Brain pericyte (primary cell): ENCODE measurements around the gene MET.
"Not testable (repeated sequence)": the region's sequence is repeated elsewhere in the genome, so short reads cannot be mapped to it uniquely, and the experiment has no call there.

ENCODE experiments used
- DNase-seq: peaks from one replicate; pipeline ENCODE4 v3.0.0-alpha.2; 2012; ENCODE audit warnings: low read depth, low spot score

The MET gene

DNA sequence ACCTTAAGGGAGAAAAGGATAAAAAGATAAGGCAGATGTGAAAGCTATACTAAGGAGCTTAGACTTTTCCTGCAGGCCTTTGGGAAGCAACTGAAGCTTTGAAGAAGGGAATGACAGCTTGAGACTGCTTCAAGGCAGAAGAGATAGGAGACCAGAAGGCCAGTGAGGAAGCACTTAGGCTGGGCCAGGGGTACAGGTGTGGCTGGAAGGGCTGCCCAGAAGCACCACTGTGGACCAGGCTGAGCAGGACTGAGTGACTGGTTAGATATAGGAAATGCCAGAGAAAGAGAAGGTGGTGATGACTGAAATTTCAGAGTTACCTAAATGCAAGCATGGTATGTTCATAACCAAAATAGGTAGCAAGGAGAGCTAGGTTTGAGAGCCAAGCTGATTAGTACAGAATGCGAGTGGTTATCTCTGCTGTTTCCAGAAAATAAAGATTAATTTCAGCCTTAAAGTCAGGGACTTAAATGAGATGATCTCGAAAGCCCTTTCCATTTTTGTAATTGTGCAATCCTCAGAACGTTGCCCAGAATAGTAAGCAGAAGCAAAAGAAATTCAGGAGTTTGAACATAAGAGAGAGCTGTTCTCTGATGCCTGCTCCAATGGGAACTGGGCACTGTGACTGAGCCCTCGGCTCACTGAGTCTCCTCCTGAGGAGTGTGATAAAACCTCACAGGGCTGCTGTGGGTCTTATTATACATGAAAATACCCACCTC lies 54.9 kb downstream of the MET start:
- DNase-seq = no peak

DNA sequence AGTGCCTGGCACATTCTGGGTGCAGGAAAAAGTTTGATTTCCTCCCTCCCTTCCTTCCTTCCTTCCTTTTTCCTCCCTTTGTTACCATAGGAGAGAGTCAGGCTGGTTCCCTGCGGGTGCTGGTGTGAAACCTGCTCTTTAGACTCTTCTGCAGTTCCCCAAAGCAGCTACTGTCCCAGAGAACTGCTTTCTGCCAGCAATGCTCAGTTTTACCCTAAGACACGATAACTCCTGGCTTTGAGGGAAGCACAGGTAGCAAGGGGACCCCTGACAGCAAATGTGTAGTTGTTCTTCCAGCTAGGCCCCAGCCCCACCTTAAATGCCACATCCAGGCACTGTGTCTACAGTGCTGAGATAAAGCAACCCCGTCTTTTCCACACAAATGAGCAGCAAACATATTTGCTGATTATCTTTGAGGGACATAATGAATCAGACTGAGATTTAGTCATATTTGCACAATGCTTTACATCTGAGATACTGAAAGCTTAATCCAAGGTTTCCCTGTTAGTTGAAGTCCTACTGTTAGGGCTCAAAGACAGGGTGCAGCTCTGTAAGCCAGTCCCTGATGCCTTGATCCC lies 55.5 kb downstream of the MET start:
- no peak for DNase-seq

DNA sequence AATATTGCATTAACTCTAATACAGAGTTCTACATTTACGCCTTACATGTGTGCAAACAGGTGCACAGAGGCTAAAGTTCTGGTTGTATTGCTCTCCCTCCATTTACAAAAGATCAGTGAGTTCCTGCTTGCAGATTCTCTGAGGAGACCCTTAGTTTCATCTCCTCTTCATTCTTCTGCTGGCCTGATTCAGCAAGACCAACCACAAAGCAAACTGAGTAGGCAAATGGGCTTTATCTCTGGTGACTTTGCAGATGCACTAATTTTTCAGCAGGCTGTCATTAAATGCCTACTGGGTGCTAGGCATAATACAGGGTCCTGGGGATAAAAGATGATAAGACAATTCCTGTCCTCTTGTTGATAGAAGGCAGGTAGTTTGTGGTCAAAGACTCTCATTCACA lies 56.4 kb downstream of the MET start:
- no peak for DNase-seq

DNA sequence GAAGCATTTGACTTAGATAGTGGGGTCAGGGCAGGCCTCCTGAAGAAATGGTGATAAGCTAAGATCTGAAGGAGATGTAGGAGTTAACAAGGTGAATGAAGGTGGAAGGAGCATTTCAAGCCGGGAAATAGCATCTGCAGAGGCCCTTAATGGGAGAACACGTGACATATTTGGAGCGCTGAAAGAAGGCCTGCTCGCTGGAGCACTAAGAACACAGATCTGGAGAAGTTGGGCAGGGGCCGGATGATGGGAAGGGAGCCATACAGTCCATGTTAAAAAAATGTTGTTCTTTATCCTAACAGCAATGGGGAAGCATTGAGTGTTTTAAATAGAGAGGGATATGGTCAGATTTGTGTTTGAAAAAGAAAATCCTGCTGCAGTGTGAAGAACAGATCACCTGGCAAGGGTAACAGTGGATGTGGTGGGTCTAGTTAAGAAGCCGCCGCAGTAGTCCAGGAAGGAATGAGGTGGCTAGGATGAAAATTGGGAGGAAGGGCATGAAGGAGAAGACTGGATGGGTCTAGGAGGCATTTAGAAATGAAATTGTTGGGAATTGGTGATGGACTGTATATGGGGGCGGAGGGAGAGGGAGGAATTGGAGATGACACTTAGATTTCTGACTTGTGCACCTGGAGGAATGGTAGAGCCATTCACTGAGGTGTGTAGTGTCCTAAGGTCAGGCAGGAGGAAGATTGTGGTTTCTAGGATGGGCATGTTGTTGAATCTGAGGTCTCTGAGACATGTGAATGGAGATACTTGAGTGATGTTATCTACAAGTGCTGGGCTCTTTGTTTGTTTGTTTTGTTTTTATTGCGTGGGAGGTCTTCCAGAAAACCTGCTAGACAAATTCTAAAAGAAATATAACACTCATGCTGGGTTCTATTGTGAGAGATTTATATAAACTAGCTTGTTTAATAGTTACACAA lies 58.4 kb downstream of the MET start:
- no peak for DNase-seq

DNA sequence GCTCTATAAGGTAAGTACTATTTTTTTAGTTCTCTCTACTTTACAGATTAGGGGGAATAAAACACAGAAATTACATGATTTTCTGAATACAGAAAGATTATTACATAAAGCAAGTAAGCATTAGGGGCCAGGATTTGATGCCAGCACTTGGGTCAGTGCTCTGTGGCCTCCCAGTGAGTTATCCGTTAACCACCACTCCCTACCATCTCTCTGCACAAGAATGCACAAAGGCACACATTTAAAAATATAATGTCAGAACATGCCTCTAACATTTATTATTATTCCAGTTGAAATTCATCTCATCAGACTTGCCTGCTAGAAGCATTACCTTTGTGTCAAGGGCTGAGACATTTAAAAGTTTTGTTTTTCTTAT lies 59.0 kb downstream of the MET start:
- DNase-seq = no peak

DNA sequence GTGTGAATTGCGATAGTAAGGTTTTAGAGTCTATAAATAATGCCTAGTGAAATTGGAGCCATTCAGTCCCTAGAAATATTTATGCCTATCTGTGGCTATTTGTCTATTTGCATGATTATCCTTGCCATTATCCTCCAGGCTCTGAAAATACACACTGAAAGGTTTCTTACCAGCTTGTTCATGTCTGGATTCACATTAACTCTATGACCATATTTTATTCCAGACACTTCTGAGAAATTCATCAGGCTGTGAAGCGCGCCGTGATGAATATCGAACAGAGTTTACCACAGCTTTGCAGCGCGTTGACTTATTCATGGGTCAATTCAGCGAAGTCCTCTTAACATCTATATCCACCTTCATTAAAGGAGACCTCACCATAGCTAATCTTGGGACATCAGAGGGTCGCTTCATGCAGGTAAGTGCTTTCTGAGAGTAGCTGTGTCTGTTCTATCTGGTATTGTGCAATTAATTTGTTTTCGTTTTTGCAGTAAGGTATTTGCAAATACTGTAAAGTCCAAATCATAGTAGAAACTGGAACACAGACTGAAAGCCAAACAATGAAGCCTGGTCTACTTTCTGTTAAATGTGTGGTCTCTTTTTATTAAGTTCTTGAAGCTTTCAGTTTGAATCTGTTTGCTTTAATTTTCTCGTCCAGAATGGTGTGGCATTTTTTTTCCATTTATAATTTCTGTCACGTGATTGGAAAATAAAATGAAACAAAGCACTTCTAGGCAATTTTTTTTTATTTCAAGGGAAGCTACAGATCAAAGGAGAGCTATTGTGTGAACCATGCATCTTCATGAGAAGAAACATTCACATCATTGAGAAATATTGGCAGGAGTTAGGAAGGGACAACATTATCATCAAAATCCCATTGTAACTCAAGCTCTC lies 59.7 kb downstream of the MET start:
- no peak for DNase-seq

DNA sequence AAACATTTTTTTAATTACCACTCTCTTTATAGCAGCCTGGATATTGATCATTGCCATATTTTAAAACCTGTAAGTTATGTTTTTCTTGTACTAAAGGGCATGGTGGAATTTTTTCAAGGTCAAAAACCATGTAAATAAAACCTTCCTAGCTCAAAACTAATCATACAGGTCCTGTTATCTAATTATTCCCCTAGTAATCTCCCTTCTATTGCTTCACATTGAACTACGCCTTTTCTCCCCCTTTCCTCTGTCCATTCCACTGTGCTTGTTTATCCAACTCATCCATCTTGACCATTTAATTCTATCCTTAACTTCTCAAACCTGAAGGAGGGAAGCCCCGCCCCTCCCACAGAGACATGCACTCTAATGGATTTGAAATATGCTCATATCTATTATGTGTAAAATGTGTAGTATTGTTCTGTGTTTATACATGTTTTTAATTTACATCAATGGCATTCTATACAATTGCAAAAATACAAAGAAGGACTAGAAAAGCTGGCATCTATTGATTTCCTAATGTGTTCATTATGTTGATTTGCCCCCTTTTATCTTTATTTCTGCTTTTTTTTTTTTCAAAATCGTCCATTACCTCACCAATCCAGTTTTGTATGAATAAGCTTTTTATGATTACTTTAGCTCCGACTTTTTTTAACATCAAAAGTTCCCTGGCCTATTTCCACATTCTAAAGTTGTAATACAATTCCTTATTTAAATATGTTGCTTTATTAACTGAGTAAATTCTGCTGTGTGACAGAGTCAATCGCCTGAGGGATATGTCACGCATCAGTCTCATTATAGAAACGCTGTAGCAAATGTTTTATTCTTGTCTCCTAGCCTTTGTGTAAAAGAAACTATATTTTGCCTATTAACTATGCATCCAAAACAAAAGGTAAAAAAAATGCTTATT lies 61.0 kb downstream of the MET start:
- DNase-seq = no peak

DNA sequence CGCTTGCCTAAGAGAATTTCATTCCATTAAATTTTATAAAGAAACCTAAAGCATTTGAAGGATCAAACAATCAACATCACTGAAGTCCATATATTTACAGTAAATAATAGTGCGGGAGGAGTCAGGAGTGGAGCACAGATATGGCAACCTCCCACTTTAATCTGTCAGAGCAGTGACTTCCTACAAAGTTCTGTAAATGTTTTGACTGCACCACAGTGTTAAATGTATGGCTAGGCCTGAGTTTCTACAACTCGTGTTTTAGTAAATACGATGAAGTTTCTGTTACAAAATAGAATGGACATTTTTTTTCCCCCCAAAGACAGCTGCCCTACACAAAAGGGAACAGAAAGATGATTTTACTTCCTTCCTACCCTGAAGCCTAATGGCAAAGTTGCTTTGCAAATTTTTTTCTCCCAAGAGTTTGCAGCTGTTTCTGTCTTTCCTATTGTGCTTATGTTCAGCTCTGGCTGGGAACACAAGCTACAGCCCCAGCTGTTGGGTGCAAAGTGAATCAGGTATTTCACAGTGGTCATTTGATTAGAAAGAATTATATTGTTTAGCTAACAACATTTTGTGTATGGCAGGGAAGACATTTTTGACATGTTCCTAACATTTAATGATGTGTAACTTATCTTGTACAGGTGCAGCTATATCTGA lies 62.1 kb downstream of the MET start:
- no peak for DNase-seq

DNA sequence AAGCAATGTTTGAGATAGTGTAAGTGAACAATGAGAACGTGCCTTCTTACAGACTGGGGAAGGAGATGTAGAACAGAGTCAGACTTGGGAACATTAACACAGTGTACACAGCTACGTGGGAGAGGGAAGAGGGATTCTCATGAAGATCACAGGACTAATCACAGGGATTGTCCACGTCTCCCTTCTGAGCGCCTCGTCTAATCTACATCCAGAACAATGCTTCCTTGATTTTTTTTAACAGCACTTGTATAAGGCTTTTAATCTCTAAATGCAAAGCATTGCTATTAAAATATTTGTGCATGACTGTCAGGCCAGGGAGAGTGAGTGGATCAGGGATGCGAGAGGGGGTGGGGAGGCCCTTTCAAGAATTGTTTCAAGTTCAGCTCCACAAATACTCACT lies 62.7 kb downstream of the MET start:
- no peak for DNase-seq

DNA sequence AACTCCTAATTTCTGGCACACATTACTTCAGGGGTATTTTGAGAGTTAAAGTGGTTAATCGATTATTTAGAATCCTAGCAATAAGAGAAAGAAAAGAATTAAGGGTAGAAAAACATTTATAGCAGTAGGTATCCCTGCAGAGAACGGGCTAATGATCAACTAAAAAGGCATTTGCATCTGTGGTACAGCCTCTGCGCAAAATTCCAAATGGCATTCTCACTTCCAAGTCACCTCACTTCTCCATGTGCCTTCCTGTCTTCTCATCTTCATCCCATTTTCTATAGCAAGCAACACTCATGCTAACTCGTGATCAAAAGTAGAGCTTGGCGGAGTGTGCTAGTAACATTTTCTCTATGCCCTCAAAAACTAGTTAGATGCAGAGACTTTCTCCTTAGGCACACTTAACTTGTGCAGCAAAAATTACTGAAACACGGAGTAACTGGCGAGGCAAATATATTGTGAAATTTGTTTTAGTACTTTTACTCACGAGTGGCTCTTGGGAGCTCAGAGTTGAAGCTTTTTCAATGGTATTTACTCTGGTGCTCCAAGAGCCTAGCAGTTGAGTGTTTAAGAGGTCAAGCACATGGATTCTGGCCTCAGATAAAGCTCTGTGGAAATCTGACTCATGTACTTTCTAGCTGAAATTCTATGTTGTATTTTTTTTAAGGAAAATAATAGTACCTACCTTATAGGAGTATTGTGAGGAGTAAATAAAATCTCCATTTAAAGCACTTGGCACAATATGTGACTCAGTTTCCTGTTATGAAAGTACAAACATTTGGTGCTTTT lies 65.1 kb downstream of the MET start:
- DNase-seq = no peak

DNA sequence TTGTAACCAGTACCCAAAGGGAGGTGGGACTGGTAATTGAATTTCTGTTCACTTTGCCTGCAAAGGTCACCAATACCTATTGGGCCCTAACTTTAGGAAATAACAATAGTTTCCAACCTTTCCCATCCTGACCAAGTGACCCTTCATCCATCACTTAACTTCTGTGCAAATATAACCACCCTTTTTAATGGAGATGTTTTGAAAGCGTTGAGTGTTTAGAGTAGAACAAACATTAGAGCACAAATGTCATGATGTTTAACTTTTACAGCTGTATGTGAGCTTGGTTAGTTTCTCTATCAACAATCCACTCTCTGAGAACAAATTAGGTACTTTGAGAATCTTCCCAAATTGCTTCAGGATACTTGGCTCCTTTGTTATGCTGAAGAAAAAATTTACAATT lies 66.4 kb downstream of the MET start:
- DNase-seq = no peak

DNA sequence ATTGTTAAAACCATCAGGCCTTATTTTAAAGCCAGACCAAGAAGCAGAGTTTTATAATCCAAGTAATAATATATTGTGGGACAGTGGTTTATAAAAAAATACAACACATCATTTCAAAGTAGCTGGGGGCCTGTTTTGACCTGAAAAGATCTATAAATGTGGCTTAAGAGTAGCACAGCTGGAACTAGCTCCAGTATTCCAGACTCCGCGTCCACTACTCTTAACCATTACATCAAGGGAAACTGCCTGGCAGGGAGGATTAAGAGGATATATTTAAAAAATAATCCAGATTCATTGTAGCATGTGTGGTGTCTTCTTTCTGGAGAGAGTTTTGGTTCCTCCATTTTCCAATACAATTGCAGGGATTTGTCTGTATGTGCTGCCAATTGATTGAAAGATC lies 67.3 kb downstream of the MET start:
- no peak for DNase-seq

DNA sequence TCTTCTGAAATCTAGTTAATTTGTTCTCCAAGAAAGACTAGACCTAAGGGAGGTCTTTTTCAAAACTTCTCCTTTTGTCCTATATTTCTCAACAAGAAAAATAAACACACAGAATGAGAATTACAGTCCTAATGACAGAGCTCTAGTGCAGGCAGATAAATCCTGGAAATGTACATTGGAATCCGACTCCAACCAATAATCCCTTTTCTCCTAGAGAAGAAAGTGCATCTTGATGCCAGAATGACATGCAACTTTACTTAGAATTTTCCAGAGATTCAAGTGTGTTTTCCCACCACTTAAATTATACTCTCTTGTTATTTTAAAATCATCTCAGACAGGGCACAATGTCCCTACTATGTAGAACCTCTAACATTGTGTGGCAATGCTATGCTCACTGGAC lies 68.2 kb downstream of the MET start:
- no peak for DNase-seq

DNA sequence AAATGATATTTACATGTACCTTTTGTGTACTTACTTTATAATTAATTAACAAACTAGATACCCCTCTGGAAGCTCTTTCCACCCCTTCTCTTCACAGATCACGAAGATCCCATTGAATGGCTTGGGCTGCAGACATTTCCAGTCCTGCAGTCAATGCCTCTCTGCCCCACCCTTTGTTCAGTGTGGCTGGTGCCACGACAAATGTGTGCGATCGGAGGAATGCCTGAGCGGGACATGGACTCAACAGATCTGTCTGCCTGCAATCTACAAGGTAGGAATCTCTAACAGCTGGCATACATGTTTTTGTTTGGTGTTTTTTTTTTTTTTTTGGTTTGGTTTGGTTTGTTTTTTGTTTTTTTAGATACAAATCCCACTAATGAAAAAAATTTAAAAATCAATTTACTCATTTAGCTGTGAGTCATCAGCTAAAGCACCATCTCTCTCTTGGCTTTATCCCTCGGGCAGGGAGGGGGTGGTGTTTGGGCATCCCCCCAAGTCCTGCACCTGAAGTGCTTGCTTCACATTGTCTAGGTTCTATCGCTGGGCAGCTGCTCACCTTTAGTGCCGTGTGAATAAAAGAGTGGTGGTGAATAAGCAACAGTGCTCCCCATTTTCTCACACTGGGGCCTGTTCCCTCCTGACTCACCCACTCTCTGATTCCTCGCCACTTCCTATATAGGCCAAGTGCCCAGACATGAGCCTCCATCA lies 68.9 kb downstream of the MET start:
- no peak for DNase-seq

DNA sequence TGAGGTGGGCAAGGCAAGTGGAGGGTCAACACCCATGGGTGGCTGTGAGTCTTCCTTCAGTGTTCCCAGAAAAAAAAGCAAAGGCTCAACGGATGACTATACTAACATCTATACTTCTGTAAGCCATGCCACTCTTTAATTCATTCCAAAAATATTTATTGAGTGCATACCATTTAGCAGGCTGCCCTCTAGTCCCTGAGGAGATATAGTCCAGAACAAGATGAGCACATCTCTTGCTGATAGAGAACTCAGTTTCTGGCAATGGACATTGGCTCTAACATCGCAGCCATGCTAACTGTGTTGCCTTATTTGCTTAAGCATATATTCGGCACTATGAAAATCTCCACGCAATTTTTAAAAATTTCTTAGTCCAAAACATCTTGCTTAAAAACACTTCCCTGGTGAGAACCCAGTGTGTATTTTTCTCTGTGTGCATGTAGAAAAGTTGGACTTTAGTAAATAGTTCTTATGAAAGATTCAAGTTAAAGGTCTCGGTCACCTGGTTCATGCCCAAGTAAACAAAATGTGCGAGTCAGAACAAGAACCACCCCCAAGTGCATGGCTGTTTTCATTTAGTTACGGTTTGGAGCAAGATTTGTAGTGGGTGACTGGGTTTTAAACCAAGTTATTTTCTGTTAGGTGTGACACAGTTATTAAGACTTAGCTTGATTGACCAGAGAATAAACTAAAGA lies 69.8 kb downstream of the MET start:
- DNase-seq = no peak

DNA sequence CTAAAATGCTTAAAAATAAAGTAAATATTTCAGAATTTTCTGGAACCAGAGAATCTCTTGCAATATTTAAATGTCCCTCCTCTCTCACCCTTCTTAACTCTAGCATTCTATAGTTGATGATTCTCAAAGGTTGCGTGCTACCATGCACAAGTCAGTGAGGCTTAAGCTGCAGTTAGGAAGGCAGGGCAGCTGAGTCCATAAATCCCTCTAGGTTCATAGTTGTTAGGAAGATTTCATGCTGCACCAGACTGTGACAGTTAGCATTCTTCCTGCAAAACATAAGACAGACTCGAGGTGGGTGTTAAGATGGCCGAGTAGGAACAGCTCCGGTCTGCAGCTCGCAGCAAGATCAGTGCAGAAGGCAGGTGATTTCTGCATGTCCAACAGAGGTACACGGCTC lies 70.6 kb downstream of the MET start:
- DNase-seq = no peak

DNA sequence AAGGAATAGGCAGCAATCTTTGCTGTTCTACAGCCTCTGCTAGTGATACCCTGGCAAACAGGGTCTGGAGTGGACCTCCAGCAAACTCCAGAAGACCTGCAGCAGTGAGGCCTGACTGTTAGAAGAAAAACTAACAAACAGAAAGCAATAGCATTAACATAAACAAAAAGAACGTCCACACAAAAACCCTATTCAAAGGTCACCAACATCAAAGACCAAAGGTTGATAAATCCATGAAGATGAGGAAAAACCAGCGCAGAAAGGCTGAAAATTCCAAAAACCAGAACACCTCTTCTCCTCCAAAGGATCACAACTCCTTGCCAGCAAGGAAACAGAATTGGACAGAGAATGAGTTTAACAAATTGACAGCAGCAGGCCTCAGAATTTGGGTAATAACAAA lies 71.8 kb downstream of the MET start:
- not testable (repeated sequence) for DNase-seq

DNA sequence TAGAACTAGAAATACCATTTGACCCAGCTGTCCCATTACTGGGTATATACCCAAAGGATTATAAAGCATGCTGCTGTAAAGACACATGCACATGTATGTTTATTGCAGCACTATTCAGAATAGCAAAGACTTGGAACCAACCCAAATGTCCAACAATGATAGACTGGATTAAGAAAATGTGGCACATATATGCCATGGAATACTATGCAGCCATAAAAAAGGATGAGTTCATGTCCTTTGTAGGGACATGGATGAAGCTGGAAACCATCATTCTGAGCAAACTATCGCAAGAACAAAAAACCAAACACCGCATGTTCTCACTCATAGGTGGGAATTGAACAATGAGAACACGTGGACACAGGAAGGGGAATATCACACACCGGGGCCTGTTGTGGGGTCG lies 74.4 kb downstream of the MET start:
- DNase-seq = not testable (repeated sequence)
